Ovary (tissue), 9 donors: ENCODE results near the gene MAPKAPK2. TPM values are rescaled to one million over a fixed set of nuclear protein-coding genes. Genes with fewer than 3 reads are reported as not detected.

Source experiments
- DNase-seq, 5 donors: peaks; one replicate each; pipeline ENCODE4 v3.0.0-alpha.2; 2019 to 2020
- H3K27ac ChIP-seq, 2 donors: fragments of 200-600 bp; one replicate each; pipeline versions ENCODE4 v1.5.1 to v1.8.0; 2019 to 2022
- H3K27me3 ChIP-seq: fragments of 200-600 bp; one replicate; pipeline ENCODE4 v1.8.0; 2022
- H3K36me3 ChIP-seq: fragments of 200-600 bp; sonication (generic); one replicate; pipeline ENCODE4 v1.5.1; 2019
- H3K4me1 ChIP-seq: one replicate; pipeline ENCODE4 v1.8.1; 2013; ENCODE audit warnings: mild to moderate bottlenecking, moderate library complexity; ENCODE audit not compliant: insufficient read depth
- H3K4me3 ChIP-seq: fragments of 200-600 bp; sonication (generic); one replicate; pipeline ENCODE4 v1.5.1; 2017
- H3K9me3 ChIP-seq, 2 donors: fragments of 200-600 bp in 1 of 2; sonication (generic) in 1 of 2; one replicate each; pipeline versions ENCODE4 v1.5.1 to v1.8.1; 2013 to 2019; ENCODE audit warnings: mild to moderate bottlenecking in 1 of 2, moderate library complexity in 1 of 2
- EP300 ChIP-seq: sonication (generic); formaldehyde crosslinking; IDR thresholded peaks from one replicate; pipeline ENCODE4 v1.6.1; 2017; ENCODE audit warnings: antibody characterized with exemption
- POLR2A ChIP-seq: fragments of 450-650 bp; IDR thresholded peaks from one replicate; pipeline ENCODE4 v1.6.1; 2017; ENCODE audit warnings: antibody characterized with exemption, mild to moderate bottlenecking, moderate library complexity
- WGBS, 3 donors: extraction: QIAGEN DNeasy Blood & Tissue Kit in 1 of 3; methylation state at CpG; one replicate each; pipeline versions ENCODE4 v1.1.5 to v1.1.7; 2013 to 2017; 5-methylcytosine and 5-hydroxymethylcytosine counted together
- intact Hi-C, 4 donors: fragments of 100-400 bp; cut with DNase I; formaldehyde crosslinking; loops; one replicate each; pipeline versions ENCODE4 v1.11.0 to v1.15.1; 2022 to 2023
- polyA plus RNA-seq, 2 donors: library from polyadenylated mRNA; stranded (reverse); fragments of 200-250 nt in 1 of 2; fragments of 350-450 nt in 1 of 2; fragmentation: Illumina TruSeq in 1 of 2; extraction: RNeasy Lipid Tissue Mini Kit (QIAGEN cat#74804) in 1 of 2; gene quantifications; one replicate each; pipeline ENCODE4 v1.2.3, GENCODE V29; 2013 to 2014
- small RNA-seq: library from RNA; depleted of rRNA; stranded (forward); fragments of <200 nt; gene quantifications from one replicate; pipeline ENCODE3, GENCODE V24; 2016
- total RNA-seq, 7 donors: library from RNA; depleted of rRNA in 2 of 7; stranded (reverse); fragments of >200 nt in 2 of 7; fragmentation: NEBNext Ultra II Directional in 3 of 7; extraction: Animal tissue kit (Norgen Biotek cat#: 25700) in 3 of 7; gene quantifications; one replicate each; pipeline versions ENCODE4 v1.1.0 to v1.2.4, GENCODE V29; 2016 to 2023
- TF ChIP-seq, protein P1 (sequence below), 3 donors: fragments of 450-650 bp in 2 of 3; fragments of 200-600 bp in 1 of 3; IDR thresholded peaks; one replicate each; pipeline versions ENCODE4 v1.5.1 to v1.8.0; 2016 to 2022; ENCODE audit warnings: antibody characterized with exemption in 3 of 3, mild to moderate bottlenecking in 1 of 3
- donor health status: DM: no; HTN: no; CAD: no; lungs with moderate emphysema.
- donor health status: DM: no; HTN: no; CAD: no.
- donor health status: Bipolar disorder and iron deficiency.
- donor health status: DM: yes; HTN: yes; CAD: no.
- donor health status: DM: no; HTN: no; CAD: no.
- donor health status: DM: yes; HTN: yes; CAD: no.

MAPKAPK2 gene
- total and polyA plus RNA-seq, 9 donors: 28.4 to 71.2 (median 64.7) TPM

DNA sequence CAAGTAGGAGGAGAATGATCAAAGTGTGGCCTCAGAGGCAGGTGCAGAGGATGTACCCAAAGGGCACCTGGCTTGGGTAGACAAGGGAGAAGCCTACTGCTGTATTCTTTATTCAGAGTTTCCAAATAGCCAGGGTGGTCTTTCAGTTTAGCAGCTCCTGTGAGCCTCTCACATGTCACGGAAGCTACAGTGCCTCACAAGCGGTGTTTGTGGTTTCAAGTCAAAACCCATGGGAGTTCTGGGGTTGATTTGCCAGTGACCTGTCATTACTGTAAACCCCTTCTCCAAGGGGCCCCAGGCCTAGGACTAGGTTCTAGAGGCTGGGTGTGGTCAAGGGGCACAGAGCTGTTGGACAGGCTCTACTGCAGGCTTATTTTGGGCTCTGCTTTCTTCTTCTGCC lies 97.7 kb downstream of the MAPKAPK2 start:
- Histone ChIP-seq H3K36me3 (no peaks in the 10 kb centered on the region), H3K27ac (no peak overlapping the region), H3K27me3 (no peaks in the 10 kb centered on the region), H3K4me3 (no peak overlapping the region), H3K9me3 (no peaks in the 10 kb centered on the region), H3K4me1 (no peaks in the 10 kb centered on the region)
- intact Hi-C loops: no loop called here
- TF ChIP-seq POLR2A (no peak), EP300 (no peak)
- TF ChIP-seq, protein P1, sequence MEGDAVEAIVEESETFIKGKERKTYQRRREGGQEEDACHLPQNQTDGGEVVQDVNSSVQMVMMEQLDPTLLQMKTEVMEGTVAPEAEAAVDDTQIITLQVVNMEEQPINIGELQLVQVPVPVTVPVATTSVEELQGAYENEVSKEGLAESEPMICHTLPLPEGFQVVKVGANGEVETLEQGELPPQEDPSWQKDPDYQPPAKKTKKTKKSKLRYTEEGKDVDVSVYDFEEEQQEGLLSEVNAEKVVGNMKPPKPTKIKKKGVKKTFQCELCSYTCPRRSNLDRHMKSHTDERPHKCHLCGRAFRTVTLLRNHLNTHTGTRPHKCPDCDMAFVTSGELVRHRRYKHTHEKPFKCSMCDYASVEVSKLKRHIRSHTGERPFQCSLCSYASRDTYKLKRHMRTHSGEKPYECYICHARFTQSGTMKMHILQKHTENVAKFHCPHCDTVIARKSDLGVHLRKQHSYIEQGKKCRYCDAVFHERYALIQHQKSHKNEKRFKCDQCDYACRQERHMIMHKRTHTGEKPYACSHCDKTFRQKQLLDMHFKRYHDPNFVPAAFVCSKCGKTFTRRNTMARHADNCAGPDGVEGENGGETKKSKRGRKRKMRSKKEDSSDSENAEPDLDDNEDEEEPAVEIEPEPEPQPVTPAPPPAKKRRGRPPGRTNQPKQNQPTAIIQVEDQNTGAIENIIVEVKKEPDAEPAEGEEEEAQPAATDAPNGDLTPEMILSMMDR (IDR thresholded peaks at IDR 0.05): no peak
- no peak for DNase-seq
- WGBS, 3 donors: 92 to 100% (median 100%) methylated on average over 2 of the region's 2 CpGs

DNA sequence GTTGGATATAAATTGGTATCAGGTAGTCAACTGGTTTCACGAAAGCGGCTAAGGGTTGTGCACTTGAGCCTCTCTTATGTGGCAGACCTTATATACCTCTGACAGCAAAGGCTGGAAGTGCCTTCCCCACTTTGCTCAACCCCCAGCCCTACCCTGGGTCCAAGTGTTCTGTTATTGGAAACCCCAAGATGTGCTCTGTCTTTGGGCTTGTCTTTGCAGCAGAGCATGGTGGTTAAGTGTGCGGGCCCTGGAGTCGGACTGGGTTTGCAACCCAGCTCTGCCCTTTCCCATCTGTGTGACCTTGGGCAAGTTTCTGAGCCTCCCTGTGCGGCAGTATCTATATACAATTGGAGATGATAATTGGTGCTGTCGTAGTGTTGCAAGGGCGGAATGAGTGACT lies 98.8 kb downstream of the MAPKAPK2 start:
- no peaks in the 10 kb centered on the region for H3K36me3 ChIP-seq
- no peaks in the 10 kb centered on the region for H3K4me1 ChIP-seq
- 68 to 86% (median 78%) methylated on average over 6 to 7 of the region's 7 CpGs for WGBS, 3 donors
- DNase-seq: no peak
- H3K27ac ChIP-seq: no peak overlapping the region
- intact Hi-C loops: no loop called here
- TF ChIP-seq, protein P1 (IDR thresholded peaks at IDR 0.05): no peak
- TF ChIP-seq POLR2A: no peak
- no peak for TF ChIP-seq EP300
- H3K27me3 ChIP-seq: no peaks in the 10 kb centered on the region
- no peak overlapping the region for H3K4me3 ChIP-seq
- no peaks in the 10 kb centered on the region for H3K9me3 ChIP-seq

Small RNAs within 50 kb of the gene (small RNA-seq; reads per million reads assigned to genes)
- gene RF00019: not detected

Other genes starting within 250 kb of the MAPKAPK2 start
- 1 to 10 TPM in 6 of 7 donors, under 1 TPM in 1; 0.86 to 3.9 (median 2.6) TPM for gene IKBKE, start 214.4 kb upstream of the MAPKAPK2 start, total RNA-seq
- gene IKBKE, start 214.4 kb upstream of the MAPKAPK2 start, polyA plus RNA-seq: 1 to 10 TPM; 1.2 to 1.3 TPM
- gene RASSF5, start 177.4 kb upstream of the MAPKAPK2 start, total RNA-seq: 10 to 100 TPM in 1 of 7 donors, 1 to 10 TPM in 6; 1.9 to 11.8 (median 5.3) TPM
- 1 to 10 TPM; 1.8 to 9.0 TPM for gene RASSF5, start 177.4 kb upstream of the MAPKAPK2 start, polyA plus RNA-seq
- gene EIF2D, start 72.4 kb upstream of the MAPKAPK2 start, total RNA-seq: 10 to 100 TPM; 46.4 to 72.8 (median 53.5) TPM
- 10 to 100 TPM; 63.4 to 90.0 TPM for gene EIF2D, start 72.4 kb upstream of the MAPKAPK2 start, polyA plus RNA-seq
- gene DYRK3, start 49.4 kb upstream of the MAPKAPK2 start, total RNA-seq: 10 to 100 TPM in 4 of 7 donors, 1 to 10 TPM in 3; 5.5 to 15.0 (median 10.1) TPM
- 10 to 100 TPM in 1 of 2 donors, 1 to 10 TPM in 1; 5.6 to 16.2 TPM for gene DYRK3, start 49.4 kb upstream of the MAPKAPK2 start, polyA plus RNA-seq
- gene IL19, start 85.9 kb downstream of the MAPKAPK2 start, total RNA-seq: not detected
- not detected for gene IL19, start 85.9 kb downstream of the MAPKAPK2 start, polyA plus RNA-seq
- gene IL10, start 87.6 kb downstream of the MAPKAPK2 start, total RNA-seq: 1 to 10 TPM in 3 of 7 donors, under 1 TPM in 3, not detected in 1; 0.25 to 2.7 (median 0.94) TPM
- 1 to 10 TPM; 3.2 to 4.0 TPM for gene IL10, start 87.6 kb downstream of the MAPKAPK2 start, polyA plus RNA-seq
- 1 to 10 TPM in 1 of 7 donors, not detected in 6; 2.6 TPM for gene IL20, start 180.7 kb downstream of the MAPKAPK2 start, total RNA-seq
- gene IL20, start 180.7 kb downstream of the MAPKAPK2 start, polyA plus RNA-seq: under 1 TPM in 1 of 2 donors, not detected in 1; 0.30 TPM
- gene IL24, start 212.5 kb downstream of the MAPKAPK2 start, total RNA-seq: 1 to 10 TPM in 1 of 7 donors, under 1 TPM in 1, not detected in 5; 0.72 to 1.8 TPM
- gene IL24, start 212.5 kb downstream of the MAPKAPK2 start, polyA plus RNA-seq: under 1 TPM in 1 of 2 donors, not detected in 1; 0.10 TPM
- 1 to 10 TPM in 4 of 7 donors, under 1 TPM in 3; 0.38 to 8.4 (median 1.6) TPM for gene FCMR, start 237.0 kb downstream of the MAPKAPK2 start, total RNA-seq
- gene FCMR, start 237.0 kb downstream of the MAPKAPK2 start, polyA plus RNA-seq: 1 to 10 TPM; 2.6 to 6.5 TPM